ENCODE measurements around the gene MOK.

Gene MOK

GRCh38 chr14:102252834-102253801, 51.8 kb downstream of the MOK start:
- H2AFZ ChIP-seq (ENCODE audit: low read depth, low read length), result no peak overlapping the region
- no peaks in the 10 kb centered on the region for H3K4me1 ChIP-seq (ENCODE audit: low read length)
- H4K20me1 ChIP-seq (ENCODE audit: insufficient read depth, low read length), result no peaks in the 10 kb centered on the region
- no peaks in the 10 kb centered on the region for H3K36me3 ChIP-seq (replicated peaks; ENCODE audit: low read depth, low read length)
- no peaks in the 10 kb centered on the region for H3K9me3 ChIP-seq (ENCODE audit: insufficient read depth, low read length)
- 0 out of 2 replicates have a peak, but pooled peaks cover 3% of the 10 kb centered on the region for H3K27me3 ChIP-seq (ENCODE audit: low read depth, low read length)
- H3K4me3 ChIP-seq (ENCODE audit: low read length), result no peak overlapping the region
- no peak for TF ChIP-seq EZH2phosphoT487 (IDR thresholded peaks at IDR 0.05; ENCODE audit: low read depth)
- TF ChIP-seq CTCF (IDR thresholded peaks at IDR 0.05; ENCODE audit: low read depth, low read length), result no peak
- H3K4me2 ChIP-seq (ENCODE audit: low read length), result no peak overlapping the region
- H3K9ac ChIP-seq (ENCODE audit: low read length), result no peak overlapping the region
- no peaks in the 10 kb centered on the region for H3K79me2 ChIP-seq (ENCODE audit: low read length)
- H3K27ac ChIP-seq (ENCODE audit: low read length), result no peak overlapping the region

GRCh38 chr14:102251161-102251560, 53.8 kb downstream of the MOK start:
- Histone ChIP-seq H4K20me1 (ENCODE audit: insufficient read depth, low read length) (no peaks in the 10 kb centered on the region), H3K4me2 (ENCODE audit: low read length) (no peak overlapping the region), H3K27me3 (ENCODE audit: low read depth, low read length) (0 out of 2 replicates have a peak, but pooled peaks cover 3% of the 10 kb centered on the region), H3K79me2 (ENCODE audit: low read length) (no peaks in the 10 kb centered on the region), H3K9me3 (ENCODE audit: insufficient read depth, low read length) (no peaks in the 10 kb centered on the region), H2AFZ (ENCODE audit: low read depth, low read length) (no peak overlapping the region), H3K9ac (ENCODE audit: low read length) (no peak overlapping the region), H3K4me3 (ENCODE audit: low read length) (no peak overlapping the region), H3K4me1 (ENCODE audit: low read length) (no peaks in the 10 kb centered on the region), H3K36me3 (replicated peaks; ENCODE audit: low read depth, low read length) (no peaks in the 10 kb centered on the region), H3K27ac (ENCODE audit: low read length) (no peak overlapping the region)
- TF ChIP-seq CTCF (IDR thresholded peaks at IDR 0.05; ENCODE audit: low read depth, low read length), result no peak

- no peaks in the 10 kb centered on the region for H3K36me3 ChIP-seq (replicated peaks; ENCODE audit: low read depth, low read length)
- H3K4me1 ChIP-seq (ENCODE audit: low read length), result no peaks in the 10 kb centered on the region
- H3K27ac ChIP-seq (ENCODE audit: low read length), result no peak overlapping the region
- no peaks in the 10 kb centered on the region for H4K20me1 ChIP-seq (ENCODE audit: insufficient read depth, low read length)
- H3K79me2 ChIP-seq (ENCODE audit: low read length), result no peaks in the 10 kb centered on the region
- H3K4me2 ChIP-seq (ENCODE audit: low read length), result no peak overlapping the region
- no peak overlapping the region for H3K4me3 ChIP-seq (ENCODE audit: low read length)
- 0 out of 2 replicates have a peak, but pooled peaks cover 3% of the 10 kb centered on the region for H3K27me3 ChIP-seq (ENCODE audit: low read depth, low read length)
- H2AFZ ChIP-seq (ENCODE audit: low read depth, low read length), result no peak overlapping the region
- no peak overlapping the region for H3K9ac ChIP-seq (ENCODE audit: low read length)
- H3K9me3 ChIP-seq (ENCODE audit: insufficient read depth, low read length), result no peaks in the 10 kb centered on the region
- TF ChIP-seq CTCF (IDR thresholded peaks at IDR 0.05; ENCODE audit: low read depth, low read length) (no peak), EZH2phosphoT487 (IDR thresholded peaks at IDR 0.05; ENCODE audit: low read depth) (no peak)
Observed at GRCh38 chr14:102250636-102251035, 54.3 kb downstream of the MOK start.

- Histone ChIP-seq H3K4me3 (ENCODE audit: low read length) (no peak overlapping the region), H3K36me3 (replicated peaks; ENCODE audit: low read depth, low read length) (no peaks in the 10 kb centered on the region), H2AFZ (ENCODE audit: low read depth, low read length) (no peak overlapping the region), H3K4me1 (ENCODE audit: low read length) (no peaks in the 10 kb centered on the region), H3K79me2 (ENCODE audit: low read length) (no peaks in the 10 kb centered on the region), H3K4me2 (ENCODE audit: low read length) (no peak overlapping the region), H3K27me3 (ENCODE audit: low read depth, low read length) (0 out of 2 replicates have a peak, but pooled peaks cover 3% of the 10 kb centered on the region), H3K9ac (ENCODE audit: low read length) (no peak overlapping the region), H3K9me3 (ENCODE audit: insufficient read depth, low read length) (no peaks in the 10 kb centered on the region), H3K27ac (ENCODE audit: low read length) (no peak overlapping the region), H4K20me1 (ENCODE audit: insufficient read depth, low read length) (no peaks in the 10 kb centered on the region)
- TF ChIP-seq EZH2phosphoT487 (IDR thresholded peaks at IDR 0.05; ENCODE audit: low read depth), result no peak
- no peak for TF ChIP-seq CTCF (IDR thresholded peaks at IDR 0.05; ENCODE audit: low read depth, low read length)
Observed at GRCh38 chr14:102249981-102250380, 55.0 kb downstream of the MOK start.

Measured in OCI-LY3 (cell line).